ENCODE results near the gene IWS1.

The IWS1 gene

DNA sequence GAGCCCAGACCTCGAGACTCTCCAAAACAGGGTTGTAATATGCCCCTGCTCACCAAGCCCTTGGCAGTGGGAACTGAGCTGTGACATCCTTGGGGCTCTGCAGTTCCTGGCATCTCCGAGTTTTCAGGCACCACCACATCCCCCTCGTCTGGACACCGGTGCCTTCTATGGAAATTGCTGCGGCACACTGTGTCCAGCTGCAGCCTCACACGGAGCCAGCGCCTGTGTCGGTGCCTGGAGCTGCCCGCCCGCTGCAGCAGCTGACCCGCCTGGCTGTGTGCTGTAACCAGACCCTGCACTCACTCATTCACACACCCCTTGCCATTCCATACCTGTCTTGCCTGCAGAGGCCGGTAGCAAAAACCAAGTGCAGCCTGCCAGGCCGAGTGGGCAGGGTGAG, 11.8 kb downstream of the IWS1 start:
- TF ChIP-seq, protein P1, sequence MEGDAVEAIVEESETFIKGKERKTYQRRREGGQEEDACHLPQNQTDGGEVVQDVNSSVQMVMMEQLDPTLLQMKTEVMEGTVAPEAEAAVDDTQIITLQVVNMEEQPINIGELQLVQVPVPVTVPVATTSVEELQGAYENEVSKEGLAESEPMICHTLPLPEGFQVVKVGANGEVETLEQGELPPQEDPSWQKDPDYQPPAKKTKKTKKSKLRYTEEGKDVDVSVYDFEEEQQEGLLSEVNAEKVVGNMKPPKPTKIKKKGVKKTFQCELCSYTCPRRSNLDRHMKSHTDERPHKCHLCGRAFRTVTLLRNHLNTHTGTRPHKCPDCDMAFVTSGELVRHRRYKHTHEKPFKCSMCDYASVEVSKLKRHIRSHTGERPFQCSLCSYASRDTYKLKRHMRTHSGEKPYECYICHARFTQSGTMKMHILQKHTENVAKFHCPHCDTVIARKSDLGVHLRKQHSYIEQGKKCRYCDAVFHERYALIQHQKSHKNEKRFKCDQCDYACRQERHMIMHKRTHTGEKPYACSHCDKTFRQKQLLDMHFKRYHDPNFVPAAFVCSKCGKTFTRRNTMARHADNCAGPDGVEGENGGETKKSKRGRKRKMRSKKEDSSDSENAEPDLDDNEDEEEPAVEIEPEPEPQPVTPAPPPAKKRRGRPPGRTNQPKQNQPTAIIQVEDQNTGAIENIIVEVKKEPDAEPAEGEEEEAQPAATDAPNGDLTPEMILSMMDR (IDR thresholded peaks at IDR 0.05; ENCODE audit: low read depth, low read length), result no peak
- DNase-seq (ENCODE audit: extremely low read depth, low read depth), result no peak

DNA sequence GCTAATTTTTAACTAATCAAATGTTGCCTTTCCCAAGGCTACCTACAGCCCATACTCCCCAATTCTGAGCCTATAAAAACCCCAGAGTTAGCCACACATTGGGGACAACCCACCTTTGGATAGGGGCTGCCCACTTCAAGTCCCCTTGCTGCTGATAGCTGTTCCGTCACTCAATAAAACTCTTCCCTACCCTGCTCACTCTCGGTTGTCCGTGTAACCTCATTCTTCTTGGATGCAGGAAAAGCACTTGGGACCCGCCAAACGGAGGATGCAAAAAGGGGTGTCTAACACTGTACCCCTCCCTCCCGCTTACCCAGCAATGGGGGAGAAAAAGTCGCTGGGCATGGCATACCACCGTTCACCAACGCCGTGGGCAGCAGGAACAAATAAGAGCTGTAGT, 12.2 kb downstream of the IWS1 start:
- TF ChIP-seq, protein P1 (IDR thresholded peaks at IDR 0.05; ENCODE audit: low read depth, low read length), result no peak
- DNase-seq (ENCODE audit: extremely low read depth, low read depth), result no peak

DNA sequence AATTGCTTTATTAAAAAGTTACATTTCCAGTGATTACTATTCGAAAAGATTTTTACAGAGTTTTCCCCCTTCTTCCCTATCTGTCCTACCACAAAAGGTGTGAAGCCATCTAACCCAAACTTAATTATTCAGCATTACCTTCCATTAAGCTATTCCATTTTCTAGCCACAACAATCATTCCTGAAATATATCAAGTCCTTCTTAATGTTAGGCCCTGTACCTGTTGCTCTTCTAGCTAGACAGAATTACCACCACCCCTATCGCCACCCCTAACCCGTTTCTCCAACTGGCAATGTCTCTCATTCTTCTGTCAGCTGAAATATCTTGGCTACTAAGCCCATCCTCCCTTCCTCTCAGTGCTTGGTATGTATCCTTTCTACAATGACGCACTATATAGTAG, 13.9 kb downstream of the IWS1 start:
- DNase-seq (ENCODE audit: extremely low read depth, low read depth), result no peak
- TF ChIP-seq, protein P1 (IDR thresholded peaks at IDR 0.05; ENCODE audit: low read depth, low read length), result no peak

DNA sequence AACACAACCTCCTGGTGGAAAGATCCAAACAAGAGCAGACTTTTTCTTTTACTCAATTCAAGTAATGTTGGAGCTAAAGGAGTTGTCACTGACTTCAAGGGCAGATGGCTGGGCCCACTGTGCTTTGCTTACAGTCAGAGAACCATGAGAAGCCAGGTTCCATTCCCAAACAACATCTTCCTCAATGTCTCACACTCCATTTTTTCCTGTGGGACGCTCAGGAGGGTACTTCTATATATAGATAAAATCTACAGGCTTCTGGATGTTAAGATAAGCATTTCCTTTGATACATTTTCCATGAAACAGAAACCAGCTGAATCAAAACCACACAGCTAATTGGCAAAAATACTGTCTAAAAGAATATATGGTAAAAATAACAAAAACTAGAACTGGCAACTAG, 14.4 kb downstream of the IWS1 start:
- TF ChIP-seq, protein P1 (IDR thresholded peaks at IDR 0.05; ENCODE audit: low read depth, low read length), result no peak
- no peak for DNase-seq (ENCODE audit: extremely low read depth, low read depth)

DNA sequence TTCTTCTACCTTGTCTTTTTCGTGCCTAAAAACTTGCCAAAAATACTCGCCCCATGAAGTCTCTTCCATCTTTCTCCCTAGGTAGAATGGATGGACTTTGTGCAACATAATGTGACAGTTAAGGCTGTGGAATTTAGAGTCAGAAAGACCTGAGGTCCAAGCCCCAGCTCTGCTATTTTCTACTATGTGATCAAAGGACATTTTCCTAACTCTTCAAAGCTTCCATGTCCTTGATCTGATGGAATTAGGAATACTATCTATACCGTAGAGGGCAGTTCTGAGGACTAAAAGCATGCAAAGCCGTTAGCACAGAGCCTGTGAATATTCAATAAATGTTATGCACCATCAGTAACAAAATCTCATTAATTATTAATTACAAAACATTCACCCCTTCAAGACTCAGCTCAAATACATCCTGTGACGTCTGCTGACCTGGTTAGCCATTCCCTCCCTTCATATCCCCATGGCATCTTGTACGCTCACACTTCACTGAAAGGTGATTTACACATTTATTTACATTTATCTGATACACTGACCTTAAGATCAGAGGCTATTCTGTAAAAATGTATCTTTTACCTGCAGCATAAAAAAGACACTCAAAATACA, 15.1 kb downstream of the IWS1 start:
- TF ChIP-seq, protein P1 (IDR thresholded peaks at IDR 0.05; ENCODE audit: low read depth, low read length), result no peak
- no peak for DNase-seq (ENCODE audit: extremely low read depth, low read depth)

DNA sequence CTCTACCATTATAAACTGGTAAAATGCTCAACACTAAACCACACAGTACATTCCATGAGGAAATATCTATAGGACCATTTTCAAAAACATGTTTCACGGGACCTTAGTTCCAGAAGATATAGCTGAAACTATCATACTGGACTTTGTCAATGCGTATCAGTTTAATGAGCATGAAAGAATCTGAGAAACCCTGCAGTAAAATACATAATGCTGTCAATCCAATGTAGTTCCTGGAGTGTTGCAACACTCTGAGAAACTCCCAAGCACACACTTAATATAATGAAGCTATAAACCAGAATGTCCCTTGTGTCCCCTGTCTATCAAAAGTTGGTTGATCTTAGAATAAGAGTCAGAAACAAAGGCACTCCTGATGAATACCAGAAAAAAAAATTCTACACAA, 16.2 kb downstream of the IWS1 start:
- DNase-seq (ENCODE audit: extremely low read depth, low read depth), result no peak
- TF ChIP-seq, protein P1 (IDR thresholded peaks at IDR 0.05; ENCODE audit: low read depth, low read length), result no peak

DNA sequence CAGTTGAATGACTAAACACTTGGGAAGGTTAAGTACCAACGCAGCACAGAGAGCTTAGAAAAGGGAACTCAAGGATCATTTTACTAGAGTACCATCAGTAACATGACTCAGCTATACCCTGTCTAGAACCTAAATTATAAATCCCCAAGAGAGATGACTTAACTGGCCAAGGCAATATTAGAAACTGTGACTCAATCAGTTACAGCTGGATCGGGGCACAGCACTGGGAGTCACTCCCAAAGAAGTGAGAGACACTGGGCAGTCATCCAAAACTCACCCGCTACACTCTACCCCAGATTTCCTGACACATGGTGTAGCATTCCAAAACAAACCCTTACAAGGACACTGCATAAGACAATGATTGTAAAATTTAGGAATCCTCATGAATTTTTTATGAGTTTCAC, 17.7 kb downstream of the IWS1 start:
- TF ChIP-seq, protein P1 (IDR thresholded peaks at IDR 0.05; ENCODE audit: low read depth, low read length), result no peak
- peak; percentile 95 for DNase-seq (ENCODE audit: extremely low read depth, low read depth)

Measured in AG09319 (cell line).